ENCODE measurements around the gene MRTFA.
"Not testable (repeated sequence)": the region's sequence is repeated elsewhere in the genome, so short reads cannot be mapped to it uniquely, and the experiment has no call there.

The MRTFA gene

DNA sequence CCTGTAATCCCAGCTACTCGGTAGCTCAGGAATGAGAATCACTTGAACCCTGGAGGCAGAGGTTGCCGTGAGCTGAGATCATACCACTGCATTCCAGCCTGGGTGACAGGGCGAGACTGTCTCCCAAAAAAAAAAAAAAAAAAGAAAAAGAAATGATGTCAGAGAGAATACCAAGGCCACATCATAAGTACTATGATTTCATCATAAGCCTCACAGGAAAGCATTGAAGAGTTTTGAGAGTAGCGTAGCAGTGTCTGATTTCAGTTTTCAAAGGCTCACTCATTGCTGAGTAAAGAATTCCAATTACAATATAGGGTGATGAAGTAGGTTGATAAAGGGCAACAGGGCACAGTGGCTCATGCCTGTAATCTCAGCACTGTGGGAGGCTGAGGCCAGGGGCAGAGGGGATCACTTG is 88.8 kb downstream of the MRTFA start:
- DNase-seq, result no peak

DNA sequence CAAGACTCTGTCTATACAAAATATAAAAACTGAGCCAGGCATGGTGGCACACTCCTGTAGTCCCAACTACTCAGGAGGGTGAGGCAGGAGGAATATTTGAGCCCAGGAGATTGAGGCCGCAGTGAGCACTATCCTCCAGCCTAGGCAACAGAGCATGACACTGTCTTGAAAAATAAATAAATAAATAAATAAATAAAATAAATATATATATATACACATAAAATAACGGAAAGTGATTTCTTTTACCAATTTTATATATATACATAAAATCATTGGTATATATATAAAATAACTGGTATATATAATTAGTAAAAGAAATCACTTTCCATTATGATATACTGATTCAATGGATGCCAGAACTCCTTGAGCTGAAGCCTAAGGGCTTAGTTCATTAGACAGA is 91.8 kb downstream of the MRTFA start:
- no peak for DNase-seq

DNA sequence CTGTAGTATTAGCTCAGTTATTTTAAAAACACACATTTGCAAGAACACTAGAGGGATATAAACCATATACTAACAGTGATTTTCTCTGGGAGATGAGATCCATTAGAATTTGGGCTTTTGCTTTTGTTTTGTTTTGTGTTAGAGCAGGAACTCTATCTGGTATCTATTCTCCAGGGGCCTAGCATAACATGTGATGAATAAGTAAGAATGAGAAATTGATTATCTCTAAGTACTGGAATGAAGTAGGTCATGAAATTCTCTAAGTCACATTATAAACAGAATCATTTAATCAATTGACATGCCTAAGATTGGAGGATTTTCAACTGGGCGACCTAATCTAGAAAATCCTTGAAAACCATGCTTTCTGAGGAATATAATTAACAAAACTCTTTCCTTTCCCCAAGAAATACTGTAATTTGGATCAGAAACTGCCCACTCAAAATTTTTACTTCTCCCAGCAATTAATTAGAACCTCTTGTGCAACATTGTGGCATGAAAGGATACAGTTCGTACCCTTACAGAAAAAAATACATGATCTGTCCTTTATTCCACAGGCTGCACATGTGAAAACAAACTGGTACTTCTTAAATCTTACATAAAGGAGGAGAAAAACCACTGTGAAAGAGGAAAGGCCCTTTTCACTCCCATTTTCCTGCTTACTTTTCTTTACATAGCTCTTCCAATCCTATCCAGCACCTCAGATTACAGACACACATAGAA is 93.5 kb downstream of the MRTFA start:
- no peak for DNase-seq

DNA sequence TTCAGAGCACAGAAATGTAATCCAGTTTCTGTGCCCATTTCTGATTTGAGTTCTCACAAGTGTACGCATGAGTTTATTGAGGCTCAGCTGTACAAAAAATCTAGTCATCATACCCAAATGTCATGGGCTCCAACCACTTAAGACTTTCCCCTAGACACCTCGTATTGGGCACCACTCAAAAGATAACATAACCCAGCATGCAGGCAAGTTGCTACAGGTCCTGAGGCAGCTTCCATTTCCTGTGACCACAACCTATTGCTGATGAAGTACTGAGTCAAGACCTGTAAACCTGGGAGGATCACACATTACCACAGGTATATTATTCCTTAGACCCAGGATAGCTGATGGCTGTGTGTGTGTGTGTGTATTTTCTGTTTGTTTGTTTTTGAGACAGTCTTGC is 95.2 kb downstream of the MRTFA start:
- peak; percentile 25 for DNase-seq

DNA sequence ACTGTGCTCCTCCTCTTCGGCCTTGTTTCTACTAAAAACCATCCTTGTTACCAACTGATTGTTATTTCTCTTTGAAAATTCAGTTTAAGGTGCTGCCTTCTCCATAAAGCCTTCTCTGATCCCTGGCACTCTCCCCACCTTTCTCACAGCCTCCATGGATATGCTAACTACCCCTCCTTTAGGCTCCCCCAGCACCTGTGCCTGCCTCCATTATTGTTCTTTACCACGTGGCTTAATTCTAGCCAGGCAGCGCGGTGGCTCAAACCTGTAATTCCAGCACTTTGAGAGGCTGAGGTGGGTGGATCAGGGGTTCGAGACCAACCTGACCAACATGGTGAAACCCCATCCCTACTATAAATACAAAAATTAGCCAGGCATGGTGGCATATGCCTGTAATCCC is 96.3 kb downstream of the MRTFA start:
- DNase-seq, result no peak

DNA sequence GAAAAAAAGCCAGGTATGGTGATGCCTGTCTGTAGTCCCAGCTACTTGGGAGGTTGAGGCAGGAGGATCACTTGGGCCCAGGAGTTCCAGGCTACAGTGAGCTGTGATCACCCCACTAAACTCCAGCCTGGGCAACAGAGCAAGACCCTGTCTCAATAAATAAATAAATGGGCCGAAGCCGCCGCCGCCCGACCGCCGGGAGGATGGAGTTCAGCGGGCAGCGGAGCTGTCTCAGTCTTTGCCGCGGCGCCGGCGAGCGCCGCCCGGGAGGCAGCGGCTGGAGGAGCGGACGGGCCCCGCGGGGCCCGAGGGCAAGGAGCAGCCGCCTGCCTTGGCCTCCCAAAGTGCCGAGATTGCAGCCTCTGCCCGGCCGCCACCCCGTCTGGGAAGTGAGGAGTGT is 100.4 kb downstream of the MRTFA start:
- DNase-seq, result not testable (repeated sequence)

DNA sequence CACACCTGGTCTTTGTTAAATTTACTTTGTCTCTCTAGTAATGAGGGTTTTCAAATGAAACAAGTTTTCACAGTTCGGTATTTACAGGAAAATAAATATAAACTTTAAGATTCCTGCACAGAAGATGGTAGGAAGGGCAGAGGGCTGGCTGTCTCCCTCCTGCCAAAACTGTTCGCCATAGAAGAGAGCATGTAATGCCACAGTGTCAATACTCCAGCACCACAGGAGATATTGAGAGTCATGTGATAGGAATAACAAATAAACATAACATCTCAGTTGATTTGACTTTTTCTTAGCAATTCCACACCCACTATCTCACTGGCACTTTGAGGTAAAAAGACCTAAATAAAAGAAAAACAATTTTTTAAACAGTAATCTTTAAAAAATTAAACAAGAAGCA is 100.9 kb downstream of the MRTFA start:
- DNase-seq, result no peak

DNA sequence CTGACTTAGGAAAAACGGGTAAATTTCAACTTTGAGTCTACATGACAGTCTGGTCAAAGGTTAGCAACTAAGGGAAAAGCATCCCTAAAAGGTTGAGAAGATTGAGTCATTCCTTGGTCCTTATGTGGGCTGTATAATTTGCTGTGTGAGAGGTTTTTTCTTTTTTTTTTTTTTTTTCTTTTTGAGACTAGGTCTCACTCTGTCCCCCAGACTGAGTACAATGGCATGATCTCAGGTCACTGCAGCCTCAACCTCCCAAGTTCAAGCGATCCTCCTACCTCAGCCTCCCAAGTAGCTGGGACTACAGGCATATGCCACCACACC is 101.4 kb downstream of the MRTFA start:
- no peak for DNase-seq

DNA sequence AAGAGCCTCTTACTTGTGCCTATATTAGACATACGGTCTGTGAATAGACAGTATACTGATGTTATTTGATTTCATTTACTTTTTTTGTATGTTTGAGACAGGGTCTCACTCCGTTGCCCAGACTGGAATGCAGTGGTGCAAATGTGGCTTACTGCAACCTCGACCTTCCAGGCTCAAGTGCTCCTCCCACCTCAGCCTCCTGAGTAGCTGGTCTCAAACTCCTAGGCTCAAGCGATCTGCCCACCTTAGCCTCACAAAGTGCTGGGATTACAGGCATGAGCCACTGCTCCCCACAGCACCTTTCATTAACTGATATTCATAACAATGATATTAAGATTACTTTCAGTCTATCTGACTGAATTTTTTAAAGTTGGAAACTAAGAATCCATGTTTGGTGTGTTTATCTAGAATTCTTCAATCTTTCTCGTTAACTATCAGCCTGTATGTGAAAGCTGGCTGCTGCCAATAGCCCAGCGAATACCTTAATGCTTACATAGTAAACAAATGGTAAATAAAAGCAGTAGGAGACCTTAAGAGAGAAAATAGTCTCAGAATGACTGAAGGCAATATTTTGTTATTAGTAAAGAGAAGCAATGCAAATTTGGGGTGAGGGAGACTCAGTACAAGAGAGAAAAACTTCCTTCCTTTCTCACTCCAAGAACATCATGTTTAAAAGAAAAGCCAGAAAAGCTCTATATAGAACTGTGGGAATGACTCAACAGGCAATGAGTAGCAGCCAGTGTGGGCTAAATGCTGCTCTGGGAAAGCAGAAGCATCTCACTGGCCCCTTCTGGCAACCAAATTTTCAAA is 101.9 kb downstream of the MRTFA start:
- DNase-seq, result peak; percentile 65

DNA sequence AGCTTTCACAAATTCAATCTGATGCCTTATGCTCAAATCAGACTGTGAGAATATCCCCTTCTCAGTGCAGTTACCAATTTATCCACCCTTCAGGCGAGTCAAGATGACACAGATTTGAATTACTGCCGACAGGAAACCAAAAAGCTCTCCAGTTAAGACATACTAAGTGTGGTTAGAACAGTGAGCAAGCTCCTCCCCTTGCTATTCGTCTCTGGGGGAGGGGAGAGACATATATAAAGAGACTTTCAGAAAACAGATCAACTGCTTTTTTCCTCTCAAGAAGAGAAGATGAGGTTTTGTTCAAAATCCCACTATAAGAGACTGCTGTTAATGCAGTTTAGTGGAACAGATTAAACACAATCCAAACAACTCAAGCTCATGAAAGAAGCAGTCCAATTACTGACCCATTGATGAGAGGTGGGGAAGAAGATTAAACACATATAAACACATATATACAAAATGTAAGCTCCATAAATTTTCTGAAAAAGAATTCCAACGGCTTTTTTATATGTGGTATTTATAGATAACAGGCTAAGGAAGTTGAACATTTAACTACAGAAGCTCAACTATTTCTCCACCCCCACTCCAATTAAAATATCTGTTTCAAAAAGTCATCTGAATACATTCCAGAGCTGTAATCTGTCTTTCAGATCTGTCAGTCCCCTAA is 102.7 kb downstream of the MRTFA start:
- peak; percentile 91 for DNase-seq

DNA sequence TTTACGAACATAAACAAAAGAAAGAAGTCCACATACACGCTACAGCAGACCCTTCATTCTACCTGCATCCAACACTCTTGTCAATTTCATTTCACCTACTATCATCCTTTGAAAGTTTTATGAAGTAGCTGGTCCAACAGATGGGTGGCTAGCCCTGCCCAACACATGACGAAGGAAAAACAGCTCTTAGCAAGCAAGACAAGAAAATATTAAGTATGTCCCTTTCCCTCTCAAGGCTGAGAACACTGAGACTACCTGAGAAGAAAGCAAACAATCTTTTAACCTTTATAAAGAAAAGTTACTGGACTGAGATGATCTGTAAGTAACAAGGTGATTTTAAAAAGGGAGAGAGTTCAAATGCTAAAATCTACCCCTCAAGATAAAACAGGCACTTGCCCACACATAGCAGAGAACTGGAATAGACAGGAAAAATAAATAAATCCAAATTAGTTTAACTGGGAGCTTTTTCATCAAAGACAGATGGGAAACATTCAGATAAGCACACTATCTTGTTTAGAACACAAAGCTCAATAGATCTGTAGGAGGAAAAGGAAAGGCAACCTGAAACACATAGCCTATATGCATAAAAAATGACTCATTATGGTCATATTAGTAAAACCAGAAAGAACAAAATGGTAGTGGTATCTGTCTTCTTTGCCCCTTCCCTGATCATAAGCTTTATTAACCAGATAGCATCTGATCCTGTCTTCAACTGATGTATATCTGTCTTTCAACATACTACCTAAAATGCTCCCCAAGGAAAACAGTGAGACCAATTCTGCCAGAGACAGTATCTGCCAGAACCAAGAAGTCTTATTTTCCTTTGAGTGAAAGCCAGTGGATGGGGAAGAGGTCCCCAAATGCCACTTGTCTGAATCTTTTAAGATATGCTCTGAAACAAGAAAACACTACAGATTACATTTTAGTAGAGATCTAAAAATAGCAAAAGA is 104.3 kb downstream of the MRTFA start:
- peak; percentile 66 for DNase-seq

DNA sequence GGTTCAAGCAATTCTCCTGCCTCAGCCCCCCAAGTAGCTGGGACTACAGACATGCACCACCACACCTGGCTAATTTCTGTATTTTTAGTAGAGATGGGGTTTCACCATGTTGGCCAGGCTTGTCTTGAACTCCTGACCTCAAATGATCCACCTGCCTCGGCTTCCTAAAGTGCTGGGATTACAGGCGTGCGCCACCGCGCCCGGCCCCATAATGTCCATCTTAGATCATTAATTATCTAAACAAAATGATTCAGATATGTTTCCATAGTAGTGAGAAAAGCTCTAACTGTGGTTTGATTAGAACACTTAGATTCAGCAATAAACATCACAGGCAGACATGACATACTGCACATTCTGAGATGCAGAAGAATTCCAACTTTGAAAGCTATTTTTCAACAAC is 106.1 kb downstream of the MRTFA start:
- not testable (repeated sequence) for DNase-seq

DNA sequence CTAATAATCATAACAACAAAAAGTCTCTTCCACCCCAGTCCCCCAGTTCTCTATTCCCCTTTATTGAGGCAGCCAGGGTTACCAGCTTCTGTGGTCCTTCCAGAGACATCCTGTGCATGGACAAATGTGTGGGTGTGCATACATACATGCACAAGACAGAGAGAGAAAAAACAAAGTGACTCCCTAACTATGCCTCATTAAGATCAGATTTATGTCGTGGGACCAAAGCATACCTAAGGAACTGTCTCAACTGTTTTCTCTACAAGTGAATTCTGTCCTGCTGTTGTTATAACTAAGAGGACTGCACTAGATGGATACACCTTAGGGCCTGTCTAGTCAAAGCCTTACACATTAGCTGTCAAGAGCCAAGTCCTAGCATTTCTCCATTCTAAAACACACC is 106.7 kb downstream of the MRTFA start:
- no peak for DNase-seq

DNA sequence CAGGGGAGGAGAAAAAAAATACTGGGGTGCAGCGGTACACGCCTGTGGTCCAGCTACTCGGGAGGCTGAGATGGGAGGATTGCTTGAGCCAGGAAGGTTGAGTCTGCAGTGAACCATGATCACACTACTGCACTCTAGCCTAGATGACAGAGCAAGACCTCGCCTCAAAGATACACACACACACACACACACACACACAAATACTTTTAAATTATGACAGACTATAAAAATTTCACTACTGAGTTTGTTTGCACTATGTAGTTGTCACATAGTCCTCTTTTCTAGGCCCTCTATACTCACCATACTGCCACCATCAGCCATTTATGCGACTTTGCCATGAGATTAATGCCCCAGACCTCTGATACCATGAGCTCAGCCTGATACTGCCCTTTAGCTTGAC is 109.6 kb downstream of the MRTFA start:
- DNase-seq, result no peak

DNA sequence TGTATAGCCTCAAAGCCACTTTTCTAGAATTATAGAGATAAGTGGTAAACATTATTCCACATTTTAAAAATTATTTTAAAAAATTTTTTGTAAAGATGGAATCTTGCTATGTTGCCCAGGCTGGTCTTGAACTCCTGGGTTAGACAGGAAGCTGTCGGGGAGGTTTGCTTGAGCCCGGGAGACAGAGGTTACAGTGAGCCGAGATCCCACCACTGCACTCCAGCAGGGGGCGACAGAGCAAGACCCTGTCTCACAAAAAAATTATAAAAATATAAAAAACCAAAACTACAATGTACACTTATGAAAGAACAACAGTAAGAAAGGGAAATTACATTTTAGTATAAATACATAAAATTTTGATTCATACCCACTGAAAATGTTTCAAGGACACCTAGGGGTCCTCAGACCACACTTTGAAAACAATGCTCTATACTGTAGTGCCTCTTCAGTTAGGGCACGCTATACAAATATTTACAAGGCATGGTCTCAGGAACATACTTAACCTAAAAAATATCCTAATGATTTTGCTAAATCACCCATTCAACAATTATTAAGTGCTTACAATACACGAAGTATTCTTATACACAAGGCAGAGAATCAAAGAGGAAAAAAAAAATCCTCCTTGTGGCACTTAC is 111.2 kb downstream of the MRTFA start:
- peak; percentile 73 for DNase-seq

DNA sequence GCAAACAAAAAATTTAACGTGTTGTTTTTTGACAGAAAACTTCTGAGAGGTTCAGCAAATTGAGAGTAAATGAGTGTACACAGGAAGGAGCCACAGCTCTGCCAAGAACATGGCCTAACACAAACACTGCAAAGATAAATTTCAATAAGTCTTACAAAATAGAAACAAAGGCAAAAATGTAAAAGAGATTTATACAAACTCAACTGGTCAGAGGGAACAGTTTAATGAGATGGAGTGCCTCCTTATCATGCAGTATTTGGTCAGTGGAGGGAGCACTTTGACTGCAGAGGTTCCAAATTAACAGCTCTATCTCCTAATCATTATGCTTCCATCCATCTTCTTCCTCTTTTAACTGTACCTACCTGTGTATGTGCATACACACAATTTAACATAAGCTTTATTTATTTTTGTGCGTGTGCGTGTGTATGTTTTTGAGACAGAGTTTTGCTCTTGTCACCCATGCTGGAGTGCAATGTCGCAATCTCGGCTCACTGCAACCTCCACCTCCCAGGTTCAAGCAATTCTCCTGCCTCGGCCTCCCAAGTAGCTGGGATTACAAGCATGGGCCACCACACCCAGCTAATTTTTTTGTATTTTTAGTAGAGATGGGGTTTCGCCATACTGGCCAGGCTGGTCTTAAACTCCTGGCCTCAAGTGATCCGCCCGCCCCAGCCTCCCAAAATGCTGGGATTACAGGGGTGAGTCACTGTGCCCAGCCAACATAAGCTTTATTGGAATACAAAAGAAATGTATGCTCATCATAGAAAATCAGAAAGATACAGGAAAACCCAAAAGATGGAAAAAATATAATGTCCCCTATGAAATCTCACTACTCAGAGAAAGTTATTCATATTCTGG is 111.9 kb downstream of the MRTFA start:
- no peak for DNase-seq

DNA sequence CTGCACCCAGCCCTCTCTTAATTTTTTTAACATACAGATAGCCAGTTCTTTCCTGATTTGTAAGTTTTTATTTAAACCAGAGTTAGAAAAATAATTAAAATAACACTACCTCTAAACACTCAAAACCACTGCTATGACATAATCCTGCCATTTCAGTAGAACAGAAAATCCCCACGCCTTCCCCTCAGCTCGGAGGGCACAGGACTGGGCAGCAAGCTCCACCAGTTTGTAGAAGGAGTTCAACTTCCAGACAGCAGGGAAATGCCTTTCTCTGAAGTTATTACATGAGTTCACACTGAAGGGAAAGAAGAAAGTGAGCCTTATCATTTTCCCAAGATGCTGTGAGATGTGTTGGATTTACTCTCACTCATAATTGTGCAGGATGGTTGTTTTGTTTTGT is 114.4 kb downstream of the MRTFA start:
- DNase-seq, result no peak

DNA sequence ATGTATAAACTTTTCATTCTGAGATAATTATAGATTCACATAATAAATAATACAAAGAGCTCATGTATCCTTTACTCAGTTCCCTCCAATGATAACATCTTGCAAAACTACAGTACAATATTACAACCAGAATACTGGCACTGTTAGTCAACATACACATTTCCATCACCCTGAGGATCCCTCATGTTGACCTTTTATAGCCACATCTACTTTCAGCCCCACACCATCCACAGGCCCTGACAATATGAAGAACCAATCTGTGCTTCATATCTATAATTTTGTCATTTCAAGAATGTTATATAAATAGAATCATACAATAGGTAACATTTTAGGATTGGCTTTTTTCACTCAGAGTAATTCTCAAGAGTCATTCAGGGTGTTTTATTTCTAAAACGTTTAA is 115.5 kb downstream of the MRTFA start:
- no peak for DNase-seq

DNA sequence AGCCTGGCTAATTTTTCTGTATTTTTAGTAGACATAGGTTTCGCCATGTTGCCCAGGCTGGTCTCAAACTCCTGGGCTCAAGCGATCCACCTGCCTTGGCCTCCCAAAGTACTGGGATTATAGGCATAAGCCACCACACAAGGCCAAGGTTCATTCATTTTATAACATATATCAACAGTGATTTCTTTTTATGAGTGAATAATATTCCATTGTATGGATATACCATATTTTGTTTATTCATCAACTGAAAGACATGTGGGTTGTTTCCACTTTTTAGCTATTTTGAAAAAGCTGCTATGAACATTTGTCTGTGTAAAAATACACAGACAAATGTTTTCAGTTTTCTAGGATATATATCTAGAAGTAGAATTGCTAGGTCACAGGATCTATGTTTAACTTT is 116.0 kb downstream of the MRTFA start:
- DNase-seq, result no peak

DNA sequence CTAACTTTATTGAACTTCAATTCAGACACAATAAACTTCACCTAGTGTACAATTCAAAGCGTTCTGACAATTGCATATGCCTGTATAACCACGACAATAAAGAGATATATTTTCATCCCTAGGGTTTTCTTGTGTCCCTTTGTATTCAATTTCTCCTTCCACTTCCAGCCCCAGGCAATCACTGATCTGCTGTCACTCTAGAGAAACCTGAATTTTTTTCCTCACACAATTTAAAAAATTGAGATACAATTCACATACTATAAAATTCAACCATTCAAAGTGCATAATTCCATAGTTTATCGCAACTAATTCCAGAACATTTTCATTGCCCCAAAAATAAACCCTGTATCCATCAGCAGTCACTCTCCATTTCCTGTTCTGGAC is 116.6 kb downstream of the MRTFA start:
- no peak for DNase-seq

DNA sequence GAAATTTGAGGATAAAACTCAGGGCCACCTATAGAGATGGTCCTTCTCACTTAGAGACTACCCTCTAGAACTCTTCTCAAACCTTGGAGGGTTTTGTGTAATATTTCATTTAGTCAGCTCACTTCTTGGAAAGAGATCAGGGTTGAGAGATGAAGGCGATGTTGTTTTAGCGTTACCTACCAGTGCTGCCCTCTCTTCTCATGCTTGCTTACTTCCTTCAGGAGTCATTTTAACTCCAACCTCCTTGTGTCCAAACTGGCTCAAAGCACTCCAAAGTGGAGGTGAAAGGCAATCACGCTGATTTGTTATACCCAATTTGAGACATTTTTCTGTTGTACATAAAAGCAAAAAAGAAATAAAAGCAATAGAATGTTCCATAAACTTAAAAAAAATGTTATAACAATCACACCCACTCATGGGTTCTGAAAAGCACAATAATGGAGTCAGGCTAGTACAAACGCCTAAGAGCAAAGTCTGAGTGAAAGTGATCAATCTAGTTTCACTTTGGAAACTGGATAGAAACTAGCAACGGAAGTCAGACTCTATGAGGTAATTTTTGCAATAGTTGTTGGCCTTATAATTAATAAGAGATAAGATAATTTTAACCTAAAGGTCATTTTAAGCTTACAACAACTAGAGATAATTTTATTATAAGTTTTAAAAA is 117.1 kb downstream of the MRTFA start:
- DNase-seq, result peak; percentile 65

All from activated CD4-positive, alpha-beta T cell treated with anti-CD3 and anti-CD28 coated beads, Interleukin-2, amount 50 U/mL, for 16 hours (primary cell).